HCT116 (cell line): ENCODE measurements around the gene SKI.

Source experiments
- ATF3 ChIP-seq: IDR thresholded peaks from 2 replicates; pipeline ENCODE4 v1.6.1; 2012
- EZH2 ChIP-seq: fragments of 200-600 bp; sonication (generic); IDR thresholded peaks from 2 replicates; pipeline ENCODE4 v1.6.1; 2017; ENCODE audit warnings: antibody characterized with exemption, mixed run types
- MAX ChIP-seq: IDR thresholded peaks from 2 replicates; pipeline ENCODE4 v1.6.1; 2012
- POLR2A ChIP-seq: IDR thresholded peaks from 2 replicates; pipeline ENCODE4 v1.7.0; 2011; ENCODE audit warnings: borderline replicate concordance; ENCODE audit not compliant: insufficient read depth, insufficient read length; ENCODE audit errors: extremely low read depth
- POLR2AphosphoS5 ChIP-seq: IDR thresholded peaks from 2 replicates; pipeline ENCODE4 v1.6.1; 2011; ENCODE audit warnings: mild to moderate bottlenecking, low read depth, low read length, moderate library complexity
- REST ChIP-seq: IDR thresholded peaks from 2 replicates; pipeline ENCODE4 v1.6.1; 2012; ENCODE audit warnings: low read depth
- TF ChIP-seq, protein P1 (sequence below), 3 experiments: fragments of 200-600 bp in 1 of 3; sonication (generic) in 1 of 3; IDR thresholded peaks in 2 of 3; conservative IDR thresholded peaks in 1 of 3; 2 replicates each; pipeline ENCODE4 v1.5.1; 2012 to 2017; ENCODE audit warnings: low read depth in 2 of 3, low read length in 2 of 3, antibody characterized with exemption in 1 of 3, borderline replicate concordance in 1 of 3, control low read depth in 1 of 3, mild to moderate bottlenecking in 1 of 3, mixed read lengths in 1 of 3, mixed run types in 1 of 3, moderate library complexity in 1 of 3; ENCODE audit not compliant: insufficient read depth in 1 of 3

DNA sequence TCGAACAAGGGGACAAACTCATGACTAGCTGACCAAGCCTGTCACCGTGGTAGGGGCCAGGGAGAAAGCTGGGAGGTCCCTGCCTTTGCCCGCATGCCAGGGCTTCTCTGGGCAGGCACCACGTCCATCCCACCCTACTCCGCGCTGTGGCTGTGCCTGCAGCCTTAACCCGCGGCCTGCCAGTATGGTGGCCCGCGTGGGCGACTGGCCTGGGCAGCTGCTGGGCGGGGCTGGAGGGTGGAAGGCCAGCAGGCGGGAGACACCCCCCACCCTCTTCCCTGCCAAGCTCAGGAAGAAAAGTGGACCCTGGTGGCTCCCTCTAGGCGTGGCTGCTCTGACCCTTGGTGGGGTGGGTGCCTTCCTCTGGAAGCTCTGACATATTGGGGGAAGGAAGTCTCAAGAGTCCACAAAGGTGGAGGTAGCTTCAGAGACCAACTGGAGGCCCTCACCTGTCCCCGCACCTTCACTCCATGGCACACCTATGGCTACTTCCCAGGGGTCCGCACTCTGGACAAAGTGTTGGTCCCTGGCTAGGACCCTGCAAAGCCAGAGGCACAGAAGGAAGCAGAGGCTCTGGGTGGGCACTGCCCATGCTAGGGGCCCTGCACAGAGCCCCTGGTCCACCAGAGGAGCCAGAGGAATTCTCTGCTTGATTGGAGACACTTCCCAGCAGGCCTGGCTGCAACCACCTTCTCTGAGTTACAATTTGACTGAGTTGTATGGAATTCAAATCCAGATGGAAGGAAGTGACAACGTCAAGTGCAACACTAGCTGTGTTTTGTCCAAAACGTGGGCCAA, 3.3 kb upstream of the SKI start:
- TF ChIP-seq POLR2AphosphoS5, result no peak
- TF ChIP-seq, protein P1, sequence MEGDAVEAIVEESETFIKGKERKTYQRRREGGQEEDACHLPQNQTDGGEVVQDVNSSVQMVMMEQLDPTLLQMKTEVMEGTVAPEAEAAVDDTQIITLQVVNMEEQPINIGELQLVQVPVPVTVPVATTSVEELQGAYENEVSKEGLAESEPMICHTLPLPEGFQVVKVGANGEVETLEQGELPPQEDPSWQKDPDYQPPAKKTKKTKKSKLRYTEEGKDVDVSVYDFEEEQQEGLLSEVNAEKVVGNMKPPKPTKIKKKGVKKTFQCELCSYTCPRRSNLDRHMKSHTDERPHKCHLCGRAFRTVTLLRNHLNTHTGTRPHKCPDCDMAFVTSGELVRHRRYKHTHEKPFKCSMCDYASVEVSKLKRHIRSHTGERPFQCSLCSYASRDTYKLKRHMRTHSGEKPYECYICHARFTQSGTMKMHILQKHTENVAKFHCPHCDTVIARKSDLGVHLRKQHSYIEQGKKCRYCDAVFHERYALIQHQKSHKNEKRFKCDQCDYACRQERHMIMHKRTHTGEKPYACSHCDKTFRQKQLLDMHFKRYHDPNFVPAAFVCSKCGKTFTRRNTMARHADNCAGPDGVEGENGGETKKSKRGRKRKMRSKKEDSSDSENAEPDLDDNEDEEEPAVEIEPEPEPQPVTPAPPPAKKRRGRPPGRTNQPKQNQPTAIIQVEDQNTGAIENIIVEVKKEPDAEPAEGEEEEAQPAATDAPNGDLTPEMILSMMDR (IDR thresholded peaks at IDR 0.05 in 2 of 3, conservative IDR thresholded peaks at IDR 0.05 in 1 of 3; ENCODE audit: borderline replicate concordance in 1 of 3, insufficient read depth in 1 of 3, low read depth in 2 of 3, low read length in 2 of 3), result no peak
- TF ChIP-seq POLR2A, result no peak
- no peak for TF ChIP-seq MAX
- no peak for TF ChIP-seq ATF3
- TF ChIP-seq REST, result no peak
- TF ChIP-seq EZH2, result no peak
